Testis (tissue), 2 donors: ENCODE measurements around the gene EPHA4.

Experiments used
- CTCF ChIP-seq, 3 experiments: fragments of 450-650 bp in 2 of 3; fragments of 200-600 bp in 1 of 3; sonication (generic) in 1 of 3; IDR thresholded peaks; one replicate each; pipeline ENCODE4 v1.5.1; 2016 to 2019; ENCODE audit warnings: antibody characterized with exemption in 3 of 3, mild to moderate bottlenecking in 2 of 3, moderate library complexity in 1 of 3
- POLR2A ChIP-seq: fragments of 450-650 bp; IDR thresholded peaks from one replicate; pipeline ENCODE4 v1.6.1; 2017; ENCODE audit warnings: antibody characterized with exemption, mild to moderate bottlenecking, moderate library complexity

GRCh38 chr2:221444106-221444505 lies 128.0 kb downstream of the EPHA4 start:
- TF ChIP-seq CTCF (IDR thresholded peaks at IDR 0.05), result no peak
- TF ChIP-seq POLR2A, result no peak
